Measurements from ENCODE around the gene LAMP2.

GRCh38 chrX:120463241-120463640 lies 5.9 kb downstream of the LAMP2 start:
- TF ChIP-seq CTCF (IDR thresholded peaks at IDR 0.05), result no peak
- TF ChIP-seq ZFX (IDR thresholded peaks at IDR 0.05; ENCODE audit: borderline replicate concordance), result no peak
